Measurements from ENCODE around the gene IDUA. TPM values are rescaled to one million over a fixed set of nuclear protein-coding genes. Genes with fewer than 3 reads are reported as not detected.

The IDUA gene
- total RNA-seq, 3 donors from 2014 or later (not counting 1 experiment from before 2014, with no cell fraction given) = 38.7 to 43.6 (median 43.0) TPM

DNA sequence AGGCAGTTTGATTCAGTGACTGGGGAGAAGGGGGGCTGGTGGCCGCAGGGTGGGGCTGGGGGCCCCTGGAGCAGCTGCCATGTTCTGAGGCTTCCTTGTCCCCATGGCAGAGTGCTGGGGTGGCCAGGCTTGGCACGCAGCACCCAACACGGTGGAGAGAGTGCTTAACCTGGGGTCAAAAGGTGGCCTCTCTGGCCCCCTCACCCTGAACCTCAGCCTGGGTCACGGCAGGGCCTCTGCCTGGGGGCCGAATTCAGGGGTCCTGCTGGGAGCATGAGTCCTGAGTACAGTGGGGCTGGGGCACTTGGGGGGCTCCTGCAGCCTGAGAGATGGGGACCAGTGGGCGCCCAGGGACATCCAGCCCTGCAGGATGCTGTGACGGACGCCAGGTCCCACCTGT is 44.5 kb downstream of the IDUA start:
- no peak overlapping the region for H3K27ac ChIP-seq (ENCODE audit: low read length)
- H3K27me3 ChIP-seq (ENCODE audit: control insufficient read depth, insufficient read depth, low read length) = no peaks in the 10 kb centered on the region
- H3K4me1 ChIP-seq (ENCODE audit: control insufficient read depth, insufficient read depth, low read length) = no peaks in the 10 kb centered on the region
- no peaks in the 10 kb centered on the region for H3K27me3 Mint-ChIP-seq (ENCODE audit: low read depth in 2 of 2)
- H3K4me1 Mint-ChIP-seq = no peaks in the 10 kb centered on the region
- TF ChIP-seq, protein P1, sequence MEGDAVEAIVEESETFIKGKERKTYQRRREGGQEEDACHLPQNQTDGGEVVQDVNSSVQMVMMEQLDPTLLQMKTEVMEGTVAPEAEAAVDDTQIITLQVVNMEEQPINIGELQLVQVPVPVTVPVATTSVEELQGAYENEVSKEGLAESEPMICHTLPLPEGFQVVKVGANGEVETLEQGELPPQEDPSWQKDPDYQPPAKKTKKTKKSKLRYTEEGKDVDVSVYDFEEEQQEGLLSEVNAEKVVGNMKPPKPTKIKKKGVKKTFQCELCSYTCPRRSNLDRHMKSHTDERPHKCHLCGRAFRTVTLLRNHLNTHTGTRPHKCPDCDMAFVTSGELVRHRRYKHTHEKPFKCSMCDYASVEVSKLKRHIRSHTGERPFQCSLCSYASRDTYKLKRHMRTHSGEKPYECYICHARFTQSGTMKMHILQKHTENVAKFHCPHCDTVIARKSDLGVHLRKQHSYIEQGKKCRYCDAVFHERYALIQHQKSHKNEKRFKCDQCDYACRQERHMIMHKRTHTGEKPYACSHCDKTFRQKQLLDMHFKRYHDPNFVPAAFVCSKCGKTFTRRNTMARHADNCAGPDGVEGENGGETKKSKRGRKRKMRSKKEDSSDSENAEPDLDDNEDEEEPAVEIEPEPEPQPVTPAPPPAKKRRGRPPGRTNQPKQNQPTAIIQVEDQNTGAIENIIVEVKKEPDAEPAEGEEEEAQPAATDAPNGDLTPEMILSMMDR (IDR thresholded peaks at IDR 0.05) = no peak
- H3K36me3 ChIP-seq (ENCODE audit: control insufficient read depth, insufficient read depth, low read length) = no peaks in the 10 kb centered on the region
- intact Hi-C loops (cut with micrococcal nuclease) = no loop called here
- H3K4me3 Mint-ChIP-seq = no peak overlapping the region
- no peaks in the 10 kb centered on the region for H3K9me3 ChIP-seq (ENCODE audit: control insufficient read depth, insufficient read depth, low read length)
- ATAC-seq = no peak
- no peaks in the 10 kb centered on the region for H3K9me3 Mint-ChIP-seq
- no peak overlapping the region for H3K27ac Mint-ChIP-seq
- H3K36me3 Mint-ChIP-seq = no peaks in the 10 kb centered on the region
- no peak overlapping the region for H3K4me3 ChIP-seq (ENCODE audit: low read length)
- WGBS (ENCODE audit: insufficient coverage) = 83% methylated on average over 8 of the region's 8 CpGs
- DNase-seq = no peak

DNA sequence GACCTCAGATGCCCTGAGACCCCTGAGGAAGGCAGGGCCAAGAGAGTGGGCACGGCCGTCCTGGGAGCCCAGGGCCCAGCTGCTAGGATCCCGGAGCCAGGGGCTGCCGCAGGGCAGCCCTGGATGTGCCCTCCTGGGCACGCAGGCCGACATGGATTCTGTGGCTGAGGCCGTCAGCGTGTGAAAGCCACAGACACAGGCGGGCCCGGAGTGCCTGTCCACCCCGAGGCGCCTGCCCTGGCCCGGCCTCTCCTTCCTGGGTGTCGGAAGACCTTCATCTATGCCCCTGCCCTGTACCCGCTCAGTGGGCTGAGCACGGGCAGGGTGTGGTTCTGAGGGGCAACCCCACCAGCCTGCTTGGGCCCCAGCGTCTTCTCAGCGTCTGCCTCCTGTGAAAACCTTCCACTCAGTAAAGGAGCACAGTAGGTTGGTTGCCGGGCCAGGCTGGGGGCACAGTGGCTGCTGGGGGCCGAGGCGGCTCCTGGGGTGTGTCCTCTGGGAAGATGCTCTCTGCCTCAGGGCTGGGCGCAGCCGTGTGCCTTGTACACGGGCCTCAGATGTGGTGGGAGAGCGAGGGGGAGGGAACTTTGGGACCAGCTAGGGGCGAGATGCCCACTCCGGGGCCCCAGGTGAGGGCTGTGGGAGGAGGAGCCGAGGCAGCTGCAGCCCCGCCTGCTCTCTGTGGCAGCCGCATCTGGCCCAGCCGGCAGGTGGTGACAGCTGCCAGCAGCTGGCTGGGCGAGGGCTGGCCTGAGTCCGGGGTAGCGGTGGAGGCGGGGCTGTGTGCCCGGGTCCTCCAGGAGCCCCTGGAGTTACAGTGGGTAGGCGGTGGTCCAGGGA is 45.3 kb downstream of the IDUA start:
- H3K9me3 Mint-ChIP-seq = no peaks in the 10 kb centered on the region

DNA sequence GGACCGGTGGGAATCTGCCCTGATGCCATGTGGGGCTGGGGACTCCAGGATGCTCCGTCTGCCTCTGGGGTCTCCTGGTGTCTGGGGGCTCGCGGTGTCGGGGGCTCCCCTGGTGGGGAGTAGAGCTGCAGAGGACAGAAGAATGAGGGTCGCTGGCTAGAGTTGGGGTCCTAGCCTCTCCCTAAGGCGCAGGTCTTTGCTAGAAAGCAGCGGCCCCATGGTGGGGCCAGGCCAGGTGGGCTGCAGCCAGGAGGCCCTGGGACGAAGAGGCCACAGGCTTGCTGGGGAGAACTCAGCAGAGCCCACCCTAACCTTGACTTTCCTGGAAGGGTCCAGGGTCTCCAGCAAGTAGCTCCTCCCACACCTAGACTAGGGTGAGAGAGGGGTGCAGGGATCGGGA is 46.0 kb downstream of the IDUA start:
- DNase-seq = no peak
- ATAC-seq = no peak
- TF ChIP-seq, protein P1 (IDR thresholded peaks at IDR 0.05) = no peak
- no peak overlapping the region for H3K4me3 Mint-ChIP-seq
- no peaks in the 10 kb centered on the region for H3K9me3 ChIP-seq (ENCODE audit: control insufficient read depth, insufficient read depth, low read length)
- no peaks in the 10 kb centered on the region for H3K27me3 Mint-ChIP-seq (ENCODE audit: low read depth in 2 of 2)
- no peak overlapping the region for H3K4me3 ChIP-seq (ENCODE audit: low read length)
- 90% methylated on average over 10 of the region's 10 CpGs for WGBS (ENCODE audit: insufficient coverage)
- no peaks in the 10 kb centered on the region for H3K4me1 Mint-ChIP-seq
- intact Hi-C loops (cut with micrococcal nuclease) = no loop called here
- H3K4me1 ChIP-seq (ENCODE audit: control insufficient read depth, insufficient read depth, low read length) = no peaks in the 10 kb centered on the region
- H3K9me3 Mint-ChIP-seq = no peaks in the 10 kb centered on the region
- no peaks in the 10 kb centered on the region for H3K27me3 ChIP-seq (ENCODE audit: control insufficient read depth, insufficient read depth, low read length)
- no peak overlapping the region for H3K27ac Mint-ChIP-seq
- no peaks in the 10 kb centered on the region for H3K36me3 ChIP-seq (ENCODE audit: control insufficient read depth, insufficient read depth, low read length)
- H3K36me3 Mint-ChIP-seq = no peaks in the 10 kb centered on the region
- H3K27ac ChIP-seq (ENCODE audit: low read length) = no peak overlapping the region

More for the DNA sequence above, 45.3 kb downstream of the IDUA start:
- TF ChIP-seq, protein P1 (IDR thresholded peaks at IDR 0.05) = no peak
- 65% methylated on average over 37 of the region's 37 CpGs for WGBS (ENCODE audit: insufficient coverage)
- Histone ChIP-seq H3K27me3 (ENCODE audit: control insufficient read depth, insufficient read depth, low read length) (no peaks in the 10 kb centered on the region), H3K9me3 (ENCODE audit: control insufficient read depth, insufficient read depth, low read length) (no peaks in the 10 kb centered on the region), H3K27ac (ENCODE audit: low read length) (no peak overlapping the region), H3K36me3 (ENCODE audit: control insufficient read depth, insufficient read depth, low read length) (no peaks in the 10 kb centered on the region), H3K4me1 (ENCODE audit: control insufficient read depth, insufficient read depth, low read length) (no peaks in the 10 kb centered on the region), H3K4me3 (ENCODE audit: low read length) (no peak overlapping the region)
- Mint-ChIP-seq H3K27ac (no peak overlapping the region), H3K27me3 (ENCODE audit: low read depth in 2 of 2) (no peaks in the 10 kb centered on the region), H3K4me3 (no peak overlapping the region), H3K4me1 (no peaks in the 10 kb centered on the region), H3K36me3 (no peaks in the 10 kb centered on the region)
- ATAC-seq = peak in 1 of 3 donors; percentile 30
- DNase-seq = no peak
- intact Hi-C loops (cut with micrococcal nuclease) = no loop called here
